Mammary epithelial cell (primary cell): ENCODE data around the gene HERPUD1.

Source experiments
- EZH2 ChIP-seq: IDR thresholded peaks from 2 replicates; pipeline ENCODE4 v1.6.1; 2012; ENCODE audit warnings: low read length, inconsistent platforms, borderline replicate concordance
- TF ChIP-seq, protein P1 (sequence below), 2 donors: IDR thresholded peaks in 1 of 2; conservative IDR thresholded peaks in 1 of 2; 2 replicates each; pipeline ENCODE4 v1.5.1; 2011 to 2012; ENCODE audit warnings: inconsistent platforms in 2 of 2, low read length in 2 of 2, mild to moderate bottlenecking in 2 of 2, control low read depth in 1 of 2, low read depth in 1 of 2; ENCODE audit not compliant: insufficient read depth in 1 of 2; ENCODE audit errors: extremely low read depth in 1 of 2

DNA sequence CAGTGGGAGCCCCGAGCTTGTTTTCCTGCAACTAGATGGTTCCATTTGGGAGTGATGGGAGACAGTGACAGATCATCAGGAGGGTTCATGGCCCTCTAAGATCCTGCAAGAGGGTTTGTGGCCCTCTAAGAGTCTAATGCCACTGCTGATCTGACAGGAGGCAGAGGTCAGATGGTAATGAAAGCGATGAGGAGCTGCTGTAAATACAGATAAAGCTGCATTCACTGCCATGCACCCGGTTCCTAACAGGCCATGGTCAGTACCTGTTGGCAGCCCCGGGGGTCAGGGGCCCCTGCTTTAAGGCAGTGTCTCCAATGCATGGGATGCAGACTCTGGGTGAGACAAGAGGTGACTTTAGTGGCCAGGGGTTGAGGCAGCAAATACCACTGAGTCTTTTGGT lies 36.1 kb upstream of the HERPUD1 start:
- TF ChIP-seq, protein P1, sequence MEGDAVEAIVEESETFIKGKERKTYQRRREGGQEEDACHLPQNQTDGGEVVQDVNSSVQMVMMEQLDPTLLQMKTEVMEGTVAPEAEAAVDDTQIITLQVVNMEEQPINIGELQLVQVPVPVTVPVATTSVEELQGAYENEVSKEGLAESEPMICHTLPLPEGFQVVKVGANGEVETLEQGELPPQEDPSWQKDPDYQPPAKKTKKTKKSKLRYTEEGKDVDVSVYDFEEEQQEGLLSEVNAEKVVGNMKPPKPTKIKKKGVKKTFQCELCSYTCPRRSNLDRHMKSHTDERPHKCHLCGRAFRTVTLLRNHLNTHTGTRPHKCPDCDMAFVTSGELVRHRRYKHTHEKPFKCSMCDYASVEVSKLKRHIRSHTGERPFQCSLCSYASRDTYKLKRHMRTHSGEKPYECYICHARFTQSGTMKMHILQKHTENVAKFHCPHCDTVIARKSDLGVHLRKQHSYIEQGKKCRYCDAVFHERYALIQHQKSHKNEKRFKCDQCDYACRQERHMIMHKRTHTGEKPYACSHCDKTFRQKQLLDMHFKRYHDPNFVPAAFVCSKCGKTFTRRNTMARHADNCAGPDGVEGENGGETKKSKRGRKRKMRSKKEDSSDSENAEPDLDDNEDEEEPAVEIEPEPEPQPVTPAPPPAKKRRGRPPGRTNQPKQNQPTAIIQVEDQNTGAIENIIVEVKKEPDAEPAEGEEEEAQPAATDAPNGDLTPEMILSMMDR (conservative IDR thresholded peaks at IDR 0.05 in 1 of 2, IDR thresholded peaks at IDR 0.05 in 1 of 2; ENCODE audit: extremely low read depth in 1 of 2, insufficient read depth in 1 of 2, low read depth in 1 of 2, low read length in 2 of 2) = no peak
- TF ChIP-seq EZH2 = no peak
